NCI-H1930 (cell line): Measurements from ENCODE around the gene DOP1A.
A peak's percentile ranks its signal among the peaks of the same experiment; 100 is the strongest.

Experiments
- DNase-seq, 2 experiments: peaks; one replicate each; lab custom pipeline; 2025; lab: John Stamatoyannopoulos, UW

The DOP1A gene, protein sequence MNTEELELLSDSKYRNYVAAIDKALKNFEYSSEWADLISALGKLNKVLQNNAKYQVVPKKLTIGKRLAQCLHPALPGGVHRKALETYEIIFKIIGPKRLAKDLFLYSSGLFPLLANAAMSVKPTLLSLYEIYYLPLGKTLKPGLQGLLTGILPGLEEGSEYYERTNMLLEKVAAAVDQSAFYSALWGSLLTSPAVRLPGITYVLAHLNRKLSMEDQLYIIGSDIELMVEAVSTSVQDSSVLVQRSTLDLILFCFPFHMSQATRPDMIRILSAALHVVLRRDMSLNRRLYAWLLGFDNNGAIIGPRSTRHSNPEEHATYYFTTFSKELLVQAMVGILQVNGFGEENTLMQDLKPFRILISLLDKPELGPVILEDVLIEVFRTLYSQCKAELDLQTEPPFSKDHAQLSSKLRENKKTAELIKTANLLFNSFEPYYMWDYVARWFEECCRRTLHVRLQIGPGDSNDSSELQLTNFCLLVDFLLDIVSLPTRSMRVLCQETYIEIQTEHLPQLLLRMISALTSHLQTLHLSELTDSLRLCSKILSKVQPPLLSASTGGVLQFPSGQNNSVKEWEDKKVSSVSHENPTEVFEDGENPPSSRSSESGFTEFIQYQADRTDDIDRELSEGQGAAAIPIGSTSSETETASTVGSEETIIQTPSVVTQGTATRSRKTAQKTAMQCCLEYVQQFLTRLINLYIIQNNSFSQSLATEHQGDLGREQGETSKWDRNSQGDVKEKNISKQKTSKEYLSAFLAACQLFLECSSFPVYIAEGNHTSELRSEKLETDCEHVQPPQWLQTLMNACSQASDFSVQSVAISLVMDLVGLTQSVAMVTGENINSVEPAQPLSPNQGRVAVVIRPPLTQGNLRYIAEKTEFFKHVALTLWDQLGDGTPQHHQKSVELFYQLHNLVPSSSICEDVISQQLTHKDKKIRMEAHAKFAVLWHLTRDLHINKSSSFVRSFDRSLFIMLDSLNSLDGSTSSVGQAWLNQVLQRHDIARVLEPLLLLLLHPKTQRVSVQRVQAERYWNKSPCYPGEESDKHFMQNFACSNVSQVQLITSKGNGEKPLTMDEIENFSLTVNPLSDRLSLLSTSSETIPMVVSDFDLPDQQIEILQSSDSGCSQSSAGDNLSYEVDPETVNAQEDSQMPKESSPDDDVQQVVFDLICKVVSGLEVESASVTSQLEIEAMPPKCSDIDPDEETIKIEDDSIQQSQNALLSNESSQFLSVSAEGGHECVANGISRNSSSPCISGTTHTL (N-terminal part only)

DNA sequence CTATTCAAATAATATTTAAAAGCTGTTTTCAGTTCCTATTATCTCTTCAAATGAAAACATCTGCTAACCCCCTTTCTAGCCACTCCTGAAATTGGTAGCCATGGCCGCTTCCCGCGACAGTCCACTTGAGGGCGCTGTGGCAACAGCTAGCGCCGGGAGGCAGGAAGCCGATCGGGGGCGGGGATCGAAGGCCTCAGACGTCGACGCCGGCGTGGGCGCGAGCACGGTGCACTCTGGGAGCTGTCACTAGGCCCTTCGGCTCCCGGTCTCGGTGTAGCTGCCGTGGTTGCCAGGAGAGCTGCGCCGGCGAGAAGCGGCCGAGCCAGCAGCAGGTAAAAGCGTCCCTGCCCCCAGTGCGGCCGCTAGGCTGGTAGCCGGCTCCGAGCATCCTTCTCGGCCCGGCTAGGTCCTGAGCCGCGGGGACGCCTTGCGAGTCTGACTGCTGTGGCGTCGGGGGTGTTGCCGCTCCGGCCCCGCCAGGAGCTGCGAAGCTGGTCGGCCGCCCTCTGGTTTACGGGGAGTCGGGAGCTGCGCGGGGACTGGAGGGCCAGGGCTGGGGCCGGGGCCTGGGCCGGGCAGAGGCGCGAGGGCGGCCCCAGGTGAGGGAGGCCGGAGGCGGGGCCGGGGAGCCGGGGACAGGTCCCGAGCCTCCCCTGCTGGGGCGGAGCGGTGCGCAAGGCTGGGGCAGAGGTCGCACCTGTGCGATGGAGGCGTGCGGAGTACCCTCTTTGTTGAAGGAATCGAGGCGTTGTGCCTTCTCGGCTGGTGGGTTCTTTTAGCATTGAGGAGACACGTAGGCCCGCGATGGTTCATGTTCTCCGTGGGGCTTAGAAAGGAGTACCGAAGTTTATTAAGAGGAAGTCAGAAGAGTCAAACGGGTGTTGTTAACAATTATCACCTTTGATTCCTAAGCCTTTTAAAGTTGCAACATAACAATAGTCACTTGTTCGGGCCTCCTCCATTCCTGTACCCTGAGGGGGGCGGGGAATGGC is at the start of gene DOP1A:
Gene DOP1A, plus strand, starts transcription at position 224 of the 992 bp plus-strand sequence. CDS start 29,307 bp downstream, outside the sequence.
- DNase-seq = peak; percentile 87 to 93

DNA sequence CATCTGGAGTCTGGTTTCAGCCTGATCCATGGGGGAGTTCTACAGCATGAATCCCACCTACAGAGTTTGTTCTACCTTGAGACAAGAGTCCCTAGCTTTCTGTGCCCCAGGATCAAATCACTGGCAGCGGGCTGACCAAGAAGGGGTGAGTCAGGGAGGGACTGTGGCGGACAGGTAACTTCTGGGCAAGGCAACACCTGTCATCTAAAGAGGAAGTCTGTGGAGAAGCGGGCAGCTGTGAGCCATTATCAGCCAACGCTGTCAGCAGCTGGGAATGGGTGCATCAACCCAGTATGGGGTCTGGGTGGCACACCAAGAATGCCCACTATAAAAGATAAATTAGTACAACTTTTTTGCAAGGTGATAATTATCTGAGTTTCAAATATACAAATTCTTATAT is 47.7 kb upstream of the DOP1A start:
- DNase-seq = no peak

DNA sequence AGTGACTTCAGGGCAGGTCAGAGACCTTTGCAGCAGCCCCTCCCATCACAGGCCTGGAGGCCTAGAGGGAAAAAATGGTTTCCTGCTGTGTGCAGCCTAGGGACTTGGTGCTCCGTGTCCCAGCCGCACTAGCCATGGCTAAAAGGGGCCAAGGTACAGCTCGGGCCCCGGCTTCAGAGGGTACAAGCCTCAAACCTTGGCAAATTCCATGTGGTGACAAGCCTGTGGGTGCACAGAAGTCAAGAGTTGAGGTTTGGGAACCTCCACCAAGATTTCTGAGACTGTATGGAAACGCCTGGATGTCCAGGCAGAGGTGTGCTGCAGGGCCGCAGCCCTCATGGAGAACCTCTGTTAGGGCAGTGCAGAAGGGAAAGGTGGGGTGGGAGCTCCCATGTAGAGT is 35.8 kb upstream of the DOP1A start:
- DNase-seq = no peak

DNA sequence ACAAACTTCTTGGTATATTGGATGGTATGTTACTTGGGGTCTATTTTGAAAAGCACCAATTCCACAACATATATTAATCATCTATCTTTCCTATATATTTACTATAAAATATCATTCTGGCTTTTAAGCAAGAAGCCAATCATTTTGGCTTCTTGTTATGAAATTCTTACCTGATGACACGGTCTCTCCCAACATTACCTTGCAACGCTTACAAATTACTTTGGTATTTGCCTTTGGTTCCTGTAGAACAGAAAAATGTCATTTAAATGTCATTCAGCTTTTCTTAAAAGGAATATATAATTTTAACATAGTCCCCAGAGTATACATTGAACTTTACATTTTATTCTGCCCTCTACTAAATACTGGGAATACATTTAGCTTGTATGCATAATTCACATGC is 29.2 kb upstream of the DOP1A start:
- DNase-seq = no peak

DNA sequence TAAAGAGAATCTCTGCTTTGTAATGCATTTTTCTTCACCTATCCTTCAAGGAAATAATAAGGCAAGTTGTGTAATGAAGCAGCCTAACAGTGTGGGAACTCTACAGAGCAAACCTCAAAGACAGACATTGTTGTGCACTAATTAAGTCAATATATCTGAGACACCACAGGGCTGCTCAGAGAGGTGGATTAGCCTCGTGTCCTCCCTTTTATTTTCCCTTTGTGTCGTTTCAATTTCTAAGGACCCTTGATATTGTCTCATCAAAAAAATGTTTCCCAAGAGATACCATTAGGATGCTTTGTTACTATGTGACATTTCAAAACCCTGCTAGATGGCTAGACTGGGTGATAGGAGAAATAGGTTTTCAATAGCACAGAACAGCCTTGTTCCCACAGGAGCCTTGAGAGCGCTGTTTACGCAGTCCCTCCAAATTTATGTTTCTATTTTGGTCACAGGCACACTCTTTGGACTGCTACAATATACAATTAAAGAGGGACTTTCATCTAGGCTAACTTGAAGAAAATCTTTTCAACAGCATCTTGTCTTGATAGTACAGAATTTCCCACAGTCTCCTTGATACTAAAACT is 24.9 kb upstream of the DOP1A start:
- no peak for DNase-seq

DNA sequence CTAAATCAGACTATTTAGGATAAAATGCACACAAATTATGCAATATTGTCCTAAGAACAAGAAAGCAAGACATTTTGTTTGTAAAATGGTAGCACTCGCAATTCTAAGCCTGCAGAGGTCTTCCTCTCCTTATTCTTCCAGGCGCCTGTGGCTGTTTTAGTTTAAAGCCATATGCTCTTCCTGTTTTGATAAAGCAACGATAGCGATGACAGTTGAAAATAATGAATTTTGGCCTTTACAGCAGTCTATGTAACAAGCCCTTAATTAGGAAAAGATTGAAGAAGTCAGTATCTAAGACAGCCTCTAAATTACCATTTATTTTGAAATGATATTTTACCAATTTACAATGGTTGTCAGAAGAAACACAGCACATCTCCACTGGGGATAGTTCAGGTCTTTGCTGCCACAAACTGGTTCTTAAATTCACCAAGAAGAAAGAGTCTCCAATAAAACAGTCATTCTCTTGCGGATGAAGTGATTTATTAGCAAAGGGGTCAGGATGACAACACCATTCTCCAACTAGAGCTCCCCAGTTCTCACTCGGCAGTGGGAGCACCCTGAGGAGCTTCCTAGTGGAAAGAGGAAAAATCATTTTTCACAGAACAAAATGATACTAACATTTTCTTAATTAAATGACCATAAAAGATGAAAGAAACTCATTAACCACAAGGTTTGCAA is 23.2 kb upstream of the DOP1A start:
- DNase-seq = no peak

DNA sequence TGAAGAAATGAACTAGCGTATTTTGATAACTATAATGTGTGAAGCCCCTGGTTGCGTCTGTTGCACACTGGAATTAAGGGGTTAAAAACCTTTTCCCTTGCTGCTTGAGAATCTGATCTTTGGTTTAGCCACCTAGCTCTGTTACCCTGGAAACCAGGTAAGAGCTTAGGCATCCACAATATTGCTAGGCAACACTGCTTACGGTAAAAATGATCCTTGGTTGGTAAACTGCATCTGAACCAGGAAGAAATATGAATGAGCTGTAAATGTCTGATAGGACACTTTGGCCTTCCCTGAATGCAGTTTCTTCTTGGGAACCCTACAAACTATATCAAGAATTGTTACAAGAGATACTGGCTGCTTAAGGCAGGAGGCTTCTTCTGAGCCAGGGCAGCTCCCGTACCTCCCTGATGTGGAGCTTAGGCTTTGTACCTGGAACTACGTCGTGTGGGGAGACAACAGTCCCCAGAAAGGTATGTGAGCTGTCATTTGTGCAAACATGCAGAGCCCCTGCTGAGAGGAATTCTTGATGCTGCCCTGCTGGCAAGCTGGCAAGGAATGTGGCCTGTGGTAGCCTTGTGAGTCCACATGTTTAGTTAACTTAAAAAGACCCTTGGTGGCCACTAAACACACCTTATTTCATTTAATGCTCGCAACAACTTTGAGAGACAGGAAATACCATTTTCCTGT is 20.3 kb upstream of the DOP1A start:
- no peak for DNase-seq

DNA sequence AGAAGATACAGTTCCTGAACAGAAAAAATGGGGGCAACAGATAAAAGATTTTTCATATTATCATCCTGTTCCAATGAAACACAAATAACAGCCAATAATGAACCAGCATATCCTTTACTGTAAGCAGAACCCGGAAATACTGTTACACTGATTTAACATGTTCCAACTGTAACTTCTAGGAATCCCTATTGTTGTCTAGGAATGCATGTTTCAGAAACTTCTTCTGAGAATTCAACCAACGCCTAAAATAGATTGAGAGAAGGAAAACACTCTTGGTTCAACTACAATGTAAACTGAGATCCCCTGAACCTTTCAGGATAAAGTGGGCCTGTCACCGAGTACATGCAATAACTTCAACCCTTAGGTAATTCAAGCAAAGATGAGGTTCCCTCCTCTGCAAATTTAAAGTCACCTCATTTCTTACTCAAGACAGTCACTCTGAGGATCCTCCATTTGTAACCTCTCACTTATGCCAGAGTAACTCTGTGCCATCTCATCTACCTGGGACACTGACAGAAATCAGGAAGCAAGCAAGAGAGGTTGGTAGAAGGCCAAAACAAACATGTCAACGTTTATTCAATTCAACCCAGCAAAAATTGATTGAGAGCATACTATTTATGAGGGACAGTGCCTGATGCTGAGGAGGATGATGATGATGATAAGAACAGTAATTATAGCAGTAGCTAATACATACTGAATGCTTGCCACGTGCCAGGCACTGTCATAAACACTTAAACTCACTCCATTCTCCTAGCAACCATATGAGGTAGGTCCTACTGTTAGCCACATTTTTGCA is 15.9 kb upstream of the DOP1A start:
- DNase-seq = no peak

DNA sequence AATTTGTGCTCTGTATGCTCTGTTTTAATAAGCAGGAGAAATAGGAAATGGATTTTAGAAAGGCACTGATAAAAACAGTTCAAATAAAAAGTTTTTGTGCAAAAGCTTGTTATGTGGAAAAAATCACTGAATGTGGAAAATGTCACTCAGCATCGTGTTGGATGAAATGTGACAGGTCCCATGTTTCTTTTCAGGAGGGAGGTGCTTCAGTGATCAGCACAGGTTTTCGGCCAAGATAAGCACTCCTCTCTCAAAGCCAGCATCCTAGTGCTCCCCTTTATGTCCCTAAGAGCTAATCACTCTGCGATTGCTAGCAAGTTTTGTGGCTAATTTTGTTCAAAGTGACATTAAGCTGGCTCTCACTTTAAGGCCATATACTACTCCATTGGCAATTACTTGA is 13.8 kb upstream of the DOP1A start:
- no peak for DNase-seq

DNA sequence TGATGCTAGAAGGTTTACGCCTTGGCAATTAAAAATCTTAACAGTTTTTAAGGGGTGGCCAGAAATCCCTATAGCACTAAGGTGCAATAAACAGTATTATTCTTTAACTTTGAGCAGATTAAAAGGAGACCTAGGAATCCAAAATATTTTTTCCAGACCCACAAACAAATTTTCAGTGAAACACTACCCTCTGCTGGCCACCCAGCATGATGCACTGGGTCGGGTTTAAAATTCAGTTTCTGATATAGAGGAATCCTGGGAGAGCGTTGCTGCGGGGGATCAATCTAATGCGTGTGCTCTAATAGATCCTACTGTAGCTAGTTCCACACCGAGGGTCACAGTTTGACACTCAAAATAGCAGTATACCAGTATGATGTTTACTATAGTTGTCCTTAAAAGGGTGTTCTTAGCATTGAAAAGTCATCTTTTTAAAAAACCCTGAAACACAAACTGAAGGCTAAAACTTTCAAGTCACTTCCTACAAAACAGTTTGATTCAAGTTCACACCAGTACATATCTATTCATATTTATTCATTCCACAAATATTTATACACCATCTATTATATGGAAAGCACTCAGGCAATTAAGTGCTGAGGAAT is 12.0 kb upstream of the DOP1A start:
- DNase-seq = peak in 1 of 2 experiments; percentile 13

DNA sequence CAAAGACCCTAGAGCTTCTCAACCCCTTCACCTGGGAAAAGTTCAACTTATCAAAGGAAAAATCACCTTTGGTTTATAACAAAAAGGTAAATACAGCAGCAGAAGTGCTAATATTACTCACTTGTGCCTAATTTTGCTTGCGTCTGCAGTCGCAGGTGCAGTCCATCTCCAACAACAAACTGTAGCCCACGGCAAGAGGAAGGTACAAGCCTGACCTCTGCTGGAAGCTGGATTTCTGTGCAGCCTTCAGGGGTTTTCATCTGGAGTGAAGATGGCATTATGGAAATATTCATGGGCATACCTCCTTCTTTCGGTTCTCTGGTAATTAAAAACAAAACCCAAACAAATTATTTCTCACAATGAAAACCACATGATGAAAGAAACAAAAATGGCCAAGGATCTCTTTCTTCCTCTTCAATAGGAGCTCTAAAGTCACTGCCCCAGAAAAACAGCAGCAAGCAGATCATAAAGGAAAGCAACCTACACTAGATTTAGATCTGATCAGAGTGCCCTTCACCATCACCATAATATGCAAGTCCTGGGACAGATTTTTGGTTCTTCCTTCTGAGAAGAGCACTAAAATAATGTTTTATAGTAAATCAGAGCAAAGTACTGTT is 9.7 kb upstream of the DOP1A start:
- DNase-seq = peak; percentile 10 to 17

DNA sequence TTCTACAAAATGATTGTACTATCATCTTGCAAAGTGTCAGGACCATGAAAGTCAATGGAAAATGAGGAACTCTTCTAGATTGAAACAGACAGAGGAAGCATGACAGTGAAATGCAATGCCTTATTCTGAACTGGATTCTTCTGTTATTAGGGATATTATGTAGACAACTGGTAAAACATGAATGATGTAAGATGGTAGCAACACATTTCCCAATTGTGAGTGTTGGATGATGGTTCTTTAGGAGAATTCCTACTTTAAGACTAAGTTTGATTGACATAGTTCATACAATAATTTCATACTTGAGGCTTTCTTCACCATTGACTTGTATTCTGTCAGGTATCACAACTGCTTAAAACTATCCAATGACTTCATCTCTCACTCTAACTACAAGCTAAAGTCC is 6.3 kb upstream of the DOP1A start:
- DNase-seq = no peak

DNA sequence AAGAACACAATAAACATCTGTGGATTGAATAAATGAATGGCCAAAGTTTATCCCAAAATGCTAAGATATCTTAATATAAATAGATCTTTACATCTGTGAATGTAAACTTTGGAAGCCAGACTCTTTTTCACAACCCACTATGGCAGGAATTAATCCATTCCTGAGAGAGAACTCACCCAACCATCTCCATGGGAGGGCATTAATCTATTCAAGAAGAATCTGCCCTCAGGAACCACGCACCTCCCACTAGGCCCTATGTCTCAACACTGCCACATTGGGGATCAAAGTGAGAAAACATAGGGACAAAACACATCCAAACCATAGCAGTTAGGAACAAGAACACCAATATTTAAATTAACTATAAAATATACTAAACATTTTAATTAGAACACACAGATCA is 5.2 kb upstream of the DOP1A start:
- DNase-seq = no peak

DNA sequence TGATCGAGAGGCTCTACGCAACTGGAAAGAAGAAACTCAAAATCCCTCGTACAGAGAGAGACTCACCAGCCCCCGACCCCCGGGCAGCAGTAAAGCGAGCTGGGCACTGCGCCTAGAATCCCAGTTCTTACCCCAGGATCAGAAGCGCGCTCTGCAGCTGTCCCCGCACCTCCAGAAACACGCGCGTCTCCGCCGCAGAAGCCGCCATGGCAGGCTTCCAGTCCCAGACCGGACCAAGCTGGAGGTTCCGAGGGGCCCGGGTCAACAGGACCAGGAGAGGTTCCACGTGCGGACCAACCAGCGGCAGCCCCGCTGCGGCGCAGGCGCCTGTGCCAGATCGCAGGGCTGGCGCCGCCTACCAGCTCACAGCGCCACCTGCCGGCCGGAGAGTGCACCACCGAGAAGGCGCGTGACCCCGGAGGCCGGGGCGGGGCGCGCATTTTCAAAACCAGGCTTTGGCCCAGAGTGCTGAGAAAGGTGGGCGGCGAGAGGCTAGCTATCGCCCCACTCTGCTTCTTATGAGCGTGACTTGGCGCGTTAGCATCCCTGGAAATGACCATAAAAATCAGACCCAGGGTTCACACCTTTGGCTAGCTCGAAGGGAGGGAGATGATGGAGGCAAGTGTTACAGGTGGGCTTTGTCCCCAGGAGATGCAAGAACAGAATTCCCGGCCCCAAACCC is 1.8 kb upstream of the DOP1A start, which contains the start of gene UBE3D:
Gene UBE3D, minus strand, starts transcription at position 331 of the 682 bp plus-strand sequence. Its CDS starts 123 bp downstream, at position 208.
- peak; percentile 64 to 89 for DNase-seq

DNA sequence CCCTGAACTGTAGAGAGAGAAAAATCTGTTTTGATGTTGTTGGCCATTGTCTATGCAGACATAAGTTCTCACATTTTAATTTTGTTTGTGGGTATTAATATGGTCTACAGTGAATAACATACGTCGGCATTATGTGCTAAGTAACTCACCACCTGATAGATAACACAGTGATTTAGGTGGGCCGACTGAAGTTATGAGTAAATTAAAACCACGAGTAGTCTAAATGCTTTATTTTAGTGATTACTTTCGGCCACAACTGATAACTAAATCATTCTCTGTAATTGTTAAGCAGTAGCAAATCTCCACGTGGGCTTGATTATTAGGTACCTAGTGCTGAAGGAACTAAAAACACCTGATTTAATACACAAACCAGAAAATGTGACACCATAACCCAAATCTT is 1.1 kb downstream of the DOP1A start:
- no peak for DNase-seq

DNA sequence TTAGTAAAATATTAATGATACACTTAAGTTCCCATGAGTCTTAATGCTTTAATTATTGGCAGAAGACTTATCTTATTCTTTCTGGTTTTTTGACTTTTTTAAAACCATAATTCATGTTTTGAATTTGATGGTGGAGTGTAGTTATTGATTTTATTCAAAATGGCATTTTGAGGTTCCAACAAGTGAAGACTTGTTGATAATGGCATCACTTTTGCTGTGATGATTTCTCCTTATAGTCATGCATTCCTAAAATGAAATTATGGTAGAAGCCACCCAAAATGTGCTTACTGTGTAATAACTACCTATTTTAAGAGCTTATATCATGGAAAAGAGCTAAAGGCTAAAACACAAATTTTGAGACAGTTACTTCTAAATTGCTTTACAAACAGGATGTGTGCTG is 2.2 kb downstream of the DOP1A start:
- DNase-seq = no peak

DNA sequence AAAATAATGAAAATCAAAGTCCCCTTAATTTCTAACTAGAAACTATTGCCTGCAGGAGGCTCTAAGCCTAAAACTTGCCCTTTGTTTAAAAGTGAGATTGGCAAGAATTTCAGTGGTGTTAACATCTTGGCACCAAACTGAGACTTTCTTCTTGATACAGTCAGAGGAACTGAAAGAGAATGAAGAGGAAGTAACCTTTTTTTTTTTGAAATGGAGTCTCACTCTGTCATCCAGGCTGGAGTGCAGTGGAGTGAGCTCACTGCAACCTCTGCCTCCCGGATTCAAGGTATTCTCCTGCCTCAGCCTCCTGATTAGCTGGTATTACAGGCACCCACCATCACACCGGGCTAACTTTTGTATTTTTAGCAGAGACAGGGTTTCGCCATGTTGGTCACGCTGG is 3.6 kb downstream of the DOP1A start:
- DNase-seq = no peak
